HEK293T (cell line): Measurements from ENCODE around the gene GATA3.
A peak's percentile ranks its signal among the peaks of the same experiment; 100 is the strongest.

Experiments
- CTCF ChIA-PET: fragments of 350-600 bp; formaldehyde crosslinking; extraction: SDS; loops from one replicate; lab custom pipeline; 2021; ENCODE audit warnings: antibody characterized with exemption, inconsistent platforms; lab: Yijun Ruan, JAX
- POLR2A ChIA-PET: fragments of 350-600 bp; formaldehyde crosslinking; extraction: SDS; loops from one replicate; lab custom pipeline; 2020; ENCODE audit warnings: antibody characterized with exemption, inconsistent platforms; lab: Yijun Ruan, JAX
- DNase-seq: peaks from one replicate; pipeline ENCODE4 v3.0.0; 2012; ENCODE audit warnings: mixed read lengths; ENCODE audit errors: extremely low spot score
- ARNT ChIP-seq: fragments of 450-650 bp; IDR thresholded peaks from 2 replicates; pipeline ENCODE4 v1.6.1; 2017; ENCODE audit warnings: mild to moderate bottlenecking
- BHLHE40 ChIP-seq: fragments of 450-650 bp; IDR thresholded peaks from 2 replicates; pipeline ENCODE4 v1.6.1; 2016; ENCODE audit warnings: mild to moderate bottlenecking, moderate library complexity, borderline replicate concordance
- CTBP1 ChIP-seq: fragments of 450-650 bp; IDR thresholded peaks from 2 replicates; pipeline ENCODE4 v1.6.1; 2016; ENCODE audit warnings: borderline replicate concordance
- ELF4 ChIP-seq: fragments of 450-650 bp; IDR thresholded peaks from 2 replicates; pipeline ENCODE4 v1.6.1; 2017; ENCODE audit warnings: antibody characterized with exemption
- FOXA1 ChIP-seq: fragments of 450-650 bp; IDR thresholded peaks from 2 replicates; pipeline ENCODE4 v1.6.1; 2016; ENCODE audit warnings: mild to moderate bottlenecking
- FOXK2 ChIP-seq: fragments of 450-650 bp; IDR thresholded peaks from 2 replicates; pipeline ENCODE4 v1.6.1; 2016; ENCODE audit warnings: mild to moderate bottlenecking
- FOXM1 ChIP-seq: fragments of 450-650 bp; IDR thresholded peaks from 2 replicates; pipeline ENCODE4 v1.6.1; 2017; ENCODE audit warnings: mild to moderate bottlenecking, borderline replicate concordance
- HDGF ChIP-seq: fragments of 450-650 bp; IDR thresholded peaks from 2 replicates; pipeline ENCODE4 v1.6.1; 2017; ENCODE audit warnings: antibody characterized with exemption, borderline replicate concordance
- L3MBTL2 ChIP-seq: fragments of 450-650 bp; conservative IDR thresholded peaks from 2 replicates; pipeline ENCODE4 v1.6.1; 2016; ENCODE audit warnings: mild to moderate bottlenecking
- LEF1 ChIP-seq: fragments of 450-650 bp; IDR thresholded peaks from 2 replicates; pipeline ENCODE4 v1.6.1; 2017; ENCODE audit warnings: mild to moderate bottlenecking, borderline replicate concordance
- NFRKB ChIP-seq: fragments of 450-650 bp; IDR thresholded peaks from 2 replicates; pipeline ENCODE4 v1.6.1; 2016; ENCODE audit warnings: mild to moderate bottlenecking, moderate library complexity
- PKNOX1 ChIP-seq: fragments of 450-650 bp; IDR thresholded peaks from 2 replicates; pipeline ENCODE4 v1.6.1; 2016
- SP1 ChIP-seq: fragments of 450-650 bp; IDR thresholded peaks from 2 replicates; pipeline ENCODE4 v1.6.1; 2017
- SUZ12 ChIP-seq: fragments of 450-650 bp; IDR thresholded peaks from 2 replicates; pipeline ENCODE4 v1.6.1; 2016; ENCODE audit warnings: mild to moderate bottlenecking
- TARDBP ChIP-seq: fragments of 450-650 bp; IDR thresholded peaks from 2 replicates; pipeline ENCODE4 v1.6.1; 2016
- ZNF384 ChIP-seq: fragments of 450-650 bp; IDR thresholded peaks from 2 replicates; pipeline ENCODE4 v1.6.1; 2016

The GATA3 gene

GRCh38 chr10:8102708-8103401 lies 48.4 kb downstream of the GATA3 start:
- CTCF ChIA-PET: no interaction called here
- no peak for TF ChIP-seq FOXA1
- TF ChIP-seq BHLHE40: no peak
- DNase-seq: no peak
- POLR2A ChIA-PET: interaction anchor here (0.8 kb wide), 1 partner anchor 11 kb away, joined by 4 read pairs; no protein-coding TSS in a partner anchor

- no peak for DNase-seq
- CTCF ChIA-PET: no interaction called here
- POLR2A ChIA-PET: no interaction called here
- TF ChIP-seq ZNF384 (no peak), SP1 (no peak), ELF4 (no peak), NFRKB (no peak), FOXA1 (no peak), PKNOX1 (no peak), TARDBP (no peak), SUZ12 (no peak), BHLHE40 (no peak), FOXM1 (no peak), FOXK2 (no peak), L3MBTL2 (no peak), HDGF (no peak), LEF1 (no peak)
Observed at GRCh38 chr10:8103543-8103942, 49.1 kb downstream of the GATA3 start.

GRCh38 chr10:8104005-8104404 lies 49.5 kb downstream of the GATA3 start:
- TF ChIP-seq SP1 (no peak), FOXM1 (no peak), NFRKB (no peak), TARDBP (no peak), BHLHE40 (no peak), LEF1 (no peak), ELF4 (no peak), L3MBTL2 (no peak), ARNT (no peak), ZNF384 (no peak), SUZ12 (no peak), FOXA1 (no peak), CTBP1 (no peak), PKNOX1 (no peak), HDGF (no peak), FOXK2 (no peak)
- DNase-seq: no peak
- ChIA-PET POLR2A (no interaction called here), CTCF (no interaction called here)

- ChIA-PET POLR2A (no interaction called here), CTCF (no interaction called here)
- no peak for TF ChIP-seq ELF4
- TF ChIP-seq PKNOX1: 0 out of 2 replicates have a peak, but pooled peaks have one; percentile 40
- DNase-seq: no peak
Observed at GRCh38 chr10:8104721-8105120, 50.2 kb downstream of the GATA3 start.

- TF ChIP-seq L3MBTL2: no peak
- no peak for TF ChIP-seq SUZ12
- no peak for TF ChIP-seq NFRKB
- no peak for TF ChIP-seq BHLHE40
- TF ChIP-seq SP1: no peak
- TF ChIP-seq ELF4: no peak
- no peak for TF ChIP-seq LEF1
- no peak for TF ChIP-seq PKNOX1
- TF ChIP-seq FOXA1: no peak
- TF ChIP-seq FOXM1: no peak
- TF ChIP-seq CTBP1: no peak
- no peak for TF ChIP-seq ZNF384
- no peak for TF ChIP-seq ARNT
- TF ChIP-seq TARDBP: no peak
- TF ChIP-seq FOXK2: no peak
- TF ChIP-seq HDGF: no peak
- ChIA-PET POLR2A (no interaction called here), CTCF (no interaction called here)
- DNase-seq: no peak
Observed at GRCh38 chr10:8105932-8106331, 51.4 kb downstream of the GATA3 start.
